Stimulated activated naive CD4-positive, alpha-beta T cell (primary cell): ENCODE data around the gene METAP1D.
A peak's percentile ranks its signal among the peaks of the same experiment; 100 is the strongest.

ENCODE experiments used
- DNase-seq, 6 experiments: peaks; one replicate each; lab custom pipeline; 2025; lab: John Stamatoyannopoulos, UW

The METAP1D gene

GRCh38 chr2:172091000-172091641 is 91.4 kb downstream of the METAP1D start:
- peak in 1 of 6 experiments; percentile 34 for DNase-seq

- peak in 2 of 6 experiments; percentile 19 to 36 for DNase-seq
Measured at GRCh38 chr2:172091761-172092566, 92.2 kb downstream of the METAP1D start.

GRCh38 chr2:172092716-172093415 is 93.1 kb downstream of the METAP1D start:
- DNase-seq, result peak in 1 of 6 experiments; percentile 26

GRCh38 chr2:172093416-172094293 is 93.9 kb downstream of the METAP1D start:
- DNase-seq, result peak in 2 of 6 experiments; percentile 35 to 38

GRCh38 chr2:172094294-172095145 is 94.8 kb downstream of the METAP1D start:
- peak in 1 of 6 experiments; percentile 37 for DNase-seq

GRCh38 chr2:172095146-172095904 is 95.6 kb downstream of the METAP1D start:
- DNase-seq, result peak; percentile 69 to 84 (median 77)

- peak in 2 of 6 experiments; percentile 22 to 58 for DNase-seq
Measured at GRCh38 chr2:172095905-172096625, 96.3 kb downstream of the METAP1D start.

- DNase-seq, result peak in 3 of 6 experiments; percentile 22 to 51 (median 24)
Measured at GRCh38 chr2:172096626-172097547, 97.1 kb downstream of the METAP1D start.

- DNase-seq, result peak in 1 of 6 experiments; percentile 20
Measured at GRCh38 chr2:172097557-172098131, 97.9 kb downstream of the METAP1D start.

GRCh38 chr2:172098287-172098649 is 98.5 kb downstream of the METAP1D start:
- DNase-seq, result peak in 1 of 6 experiments; percentile 33

GRCh38 chr2:172098650-172099471 is 99.1 kb downstream of the METAP1D start:
- peak in 2 of 6 experiments; percentile 32 to 38 for DNase-seq

- DNase-seq, result no peak
Measured at GRCh38 chr2:172099472-172100079, 99.8 kb downstream of the METAP1D start.

GRCh38 chr2:172100080-172100934 is 100.6 kb downstream of the METAP1D start:
- peak in 2 of 6 experiments; percentile 26 to 42 for DNase-seq

GRCh38 chr2:172100935-172101820 is 101.4 kb downstream of the METAP1D start:
- peak in 3 of 6 experiments; percentile 34 to 65 (median 57) for DNase-seq
